ENCODE measurements around the gene MLEC. TPM values are rescaled to one million over a fixed set of nuclear protein-coding genes. Genes with fewer than 3 reads are reported as not detected.
A peak's percentile ranks its signal among the peaks of the same experiment; 100 is the strongest.

Gene MLEC
- total RNA-seq, 2 experiments from 2014 or later = 79.2 to 79.4 TPM

- no peak overlapping the region for H3K4me3 Mint-ChIP-seq
- H3K36me3 Mint-ChIP-seq (ENCODE audit: low read depth) = peaks cover 38% of the 10 kb centered on the region
- intact Hi-C loops (cut with micrococcal nuclease) = loop anchor here (5.0 kb wide), 2 partner anchors 67 to 132 kb away; partner anchors contain the start of gene POP5
- CTCF ChIA-PET = interaction anchor here (1.0 to 5.4 kb wide), 4 partner anchors 11 to 132 kb away, joined by 3 to 40 read pairs (median 7); partner anchors contain the start of genes ACADS and POP5
- peak; percentile 74 for ATAC-seq
- no peaks in the 10 kb centered on the region for H3K9me3 Mint-ChIP-seq
- peak; percentile 93 for TF ChIP-seq CTCF (IDR thresholded peaks at IDR 0.05)
- H3K27ac Mint-ChIP-seq = peak overlapping the region; percentile 35
- H3K27me3 Mint-ChIP-seq = no peaks in the 10 kb centered on the region
- peak; percentile 85 for DNase-seq
- POLR2A ChIA-PET = no interaction called here
- peaks cover 34% of the 10 kb centered on the region for H3K4me1 Mint-ChIP-seq (ENCODE audit: low read depth)
These were observed 27.0 kb downstream of the MLEC start for GRCh38 chr12:120713861-120714482.

GRCh38 chr12:120718055-120718454 lies 31.1 kb downstream of the MLEC start:
- no peaks in the 10 kb centered on the region for H3K9me3 Mint-ChIP-seq

GRCh38 chr12:120719072-120719471 lies 32.1 kb downstream of the MLEC start:
- H3K4me1 Mint-ChIP-seq (ENCODE audit: low read depth) = peaks cover 9% of the 10 kb centered on the region
- ATAC-seq (no peak), DNase-seq (no peak)
- H3K36me3 Mint-ChIP-seq (ENCODE audit: low read depth) = peaks cover 53% of the 10 kb centered on the region
- H3K27ac Mint-ChIP-seq = no peak overlapping the region
- H3K9me3 Mint-ChIP-seq = no peaks in the 10 kb centered on the region
- intact Hi-C loops (cut with micrococcal nuclease) = no loop called here
- no peak for TF ChIP-seq CTCF (IDR thresholded peaks at IDR 0.05)
- H3K4me3 Mint-ChIP-seq = no peak overlapping the region
- POLR2A ChIA-PET = no interaction called here
- CTCF ChIA-PET = interaction anchor here (2.9 kb wide), 1 partner anchor 70 kb away, joined by 12 read pairs; no protein-coding TSS in a partner anchor
- no peaks in the 10 kb centered on the region for H3K27me3 Mint-ChIP-seq

More at GRCh38 chr12:120718055-120718454, 31.1 kb downstream of the MLEC start:
- no peak overlapping the region for H3K4me3 Mint-ChIP-seq
- ChIA-PET CTCF (interaction anchor here (5.4 kb wide), 1 partner anchor 70 kb away, joined by 40 read pairs; no protein-coding TSS in a partner anchor), POLR2A (no interaction called here)
- H3K4me1 Mint-ChIP-seq (ENCODE audit: low read depth) = peaks cover 16% of the 10 kb centered on the region
- H3K27me3 Mint-ChIP-seq = no peaks in the 10 kb centered on the region
- intact Hi-C loops (cut with micrococcal nuclease) = no loop called here
- TF ChIP-seq CTCF (IDR thresholded peaks at IDR 0.05) = no peak
- ATAC-seq (no peak), DNase-seq (no peak)
- H3K27ac Mint-ChIP-seq = no peak overlapping the region
- peaks cover 56% of the 10 kb centered on the region for H3K36me3 Mint-ChIP-seq (ENCODE audit: low read depth)

GRCh38 chr12:120719496-120720233 lies 32.7 kb downstream of the MLEC start:
- Mint-ChIP-seq H3K27ac (no peak overlapping the region), H3K9me3 (no peaks in the 10 kb centered on the region), H3K36me3 (ENCODE audit: low read depth) (peaks cover 50% of the 10 kb centered on the region), H3K4me3 (no peak overlapping the region), H3K27me3 (no peaks in the 10 kb centered on the region), H3K4me1 (ENCODE audit: low read depth) (peaks cover 8% of the 10 kb centered on the region)
- ChIA-PET CTCF (interaction anchor here (0.6 to 2.9 kb wide), 5 partner anchors 9 to 73 kb away, joined by 4 to 12 read pairs (median 5); partner anchors contain the start of gene UNC119B), POLR2A (interaction anchor here (1.3 kb wide), 1 partner anchor 8 kb away, joined by 3 read pairs; no protein-coding TSS in a partner anchor)
- DNase-seq = no peak
- intact Hi-C loops (cut with micrococcal nuclease) = no loop called here
- no peak for ATAC-seq
- no peak for TF ChIP-seq CTCF (IDR thresholded peaks at IDR 0.05)

Data from activated CD8-positive, alpha-beta T cell treated with anti-CD3 and anti-CD28 coated beads for 36 hours (primary cell).